Measurements from ENCODE around the gene CPNE5. TPM values are rescaled to one million over a fixed set of nuclear protein-coding genes. Genes with fewer than 3 reads are reported as not detected.

CPNE5 gene
- total RNA-seq, 1 experiment from 2014 or later = not detected

- no peaks in the 10 kb centered on the region for H3K79me2 ChIP-seq (ENCODE audit: low read length)
- H3F3A ChIP-seq (ENCODE audit: low read length, unreplicated experiment) = no peaks in the 10 kb centered on the region
- POLR2A ChIA-PET (ENCODE audit: unreplicated experiment) = no interaction called here
- no peak overlapping the region for H3K4me2 ChIP-seq (ENCODE audit: low read length)
- CTCF ChIA-PET = no interaction called here
- no TSS peak for BruUV-seq (replicated peaks)
- H3K9ac ChIP-seq (ENCODE audit: low read length) = no peak overlapping the region
- no peak overlapping the region for H3K27ac ChIP-seq (ENCODE audit: low read length)
- H3K9me3 ChIP-seq (ENCODE audit: low read length) = no peaks in the 10 kb centered on the region
- intact Hi-C loops (cut with micrococcal nuclease) = no loop called here
- no peaks in the 10 kb centered on the region for H3K9me2 ChIP-seq (replicated peaks; ENCODE audit: low read length)
- H3K27me3 ChIP-seq (ENCODE audit: low read length) = no peaks in the 10 kb centered on the region
- H3K4me1 ChIP-seq (ENCODE audit: insufficient read depth, low read length) = peaks cover 6% of the 10 kb centered on the region; the same call in 1 of the 2 replicates
- TF ChIP-seq EZH2 (IDR thresholded peaks at IDR 0.05; ENCODE audit: low read length, unreplicated experiment) (no peak), CTCF (conservative IDR thresholded peaks at IDR 0.05; ENCODE audit: low read depth, low read length) (no peak), EZH2phosphoT487 (IDR thresholded peaks at IDR 0.05; ENCODE audit: borderline replicate concordance, low read length) (no peak)
- ATAC-seq (no peak), DNase-seq (no peak)
- no peak overlapping the region for H2AFZ ChIP-seq (ENCODE audit: low read length)
- H3K4me3 ChIP-seq (ENCODE audit: low read length) = no peak overlapping the region
- H3K36me3 ChIP-seq (ENCODE audit: low read depth, low read length) = no peaks in the 10 kb centered on the region
- no peaks in the 10 kb centered on the region for H4K20me1 ChIP-seq (ENCODE audit: low read length)
Measured at GRCh38 chr6:36703982-36704381, 135.3 kb downstream of the CPNE5 start.

GRCh38 chr6:36703081-36703606 lies 136.1 kb downstream of the CPNE5 start:
- Histone ChIP-seq H3K4me3 (ENCODE audit: low read length) (no peak overlapping the region), H3K9me2 (replicated peaks; ENCODE audit: low read length) (no peaks in the 10 kb centered on the region), H3K4me1 (ENCODE audit: insufficient read depth, low read length) (peaks cover 6% of the 10 kb centered on the region; the same call in 1 of the 2 replicates), H3K9me3 (ENCODE audit: low read length) (no peaks in the 10 kb centered on the region), H3K79me2 (ENCODE audit: low read length) (no peaks in the 10 kb centered on the region), H3K27me3 (ENCODE audit: low read length) (no peaks in the 10 kb centered on the region), H2AFZ (ENCODE audit: low read length) (no peak overlapping the region), H3F3A (ENCODE audit: low read length, unreplicated experiment) (no peaks in the 10 kb centered on the region), H3K9ac (ENCODE audit: low read length) (no peak overlapping the region), H3K4me2 (ENCODE audit: low read length) (no peak overlapping the region), H3K27ac (ENCODE audit: low read length) (no peak overlapping the region), H3K36me3 (ENCODE audit: low read depth, low read length) (no peaks in the 10 kb centered on the region), H4K20me1 (ENCODE audit: low read length) (no peaks in the 10 kb centered on the region)
- no peak for ATAC-seq
- ChIA-PET CTCF (no interaction called here), POLR2A (ENCODE audit: unreplicated experiment) (no interaction called here)
- intact Hi-C loops (cut with micrococcal nuclease) = no loop called here
- TF ChIP-seq CTCF (conservative IDR thresholded peaks at IDR 0.05; ENCODE audit: low read depth, low read length) (no peak), EZH2phosphoT487 (IDR thresholded peaks at IDR 0.05; ENCODE audit: borderline replicate concordance, low read length) (no peak), EZH2 (IDR thresholded peaks at IDR 0.05; ENCODE audit: low read length, unreplicated experiment) (no peak)
- no TSS peak for BruUV-seq (replicated peaks)
- no peak for DNase-seq

GRCh38 chr6:36702656-36703055 lies 136.6 kb downstream of the CPNE5 start:
- ChIA-PET CTCF (no interaction called here), POLR2A (ENCODE audit: unreplicated experiment) (no interaction called here)
- TF ChIP-seq CTCF (conservative IDR thresholded peaks at IDR 0.05; ENCODE audit: low read depth, low read length) = no peak
- no peak for TF ChIP-seq EZH2 (IDR thresholded peaks at IDR 0.05; ENCODE audit: low read length, unreplicated experiment)
- no peak for TF ChIP-seq EZH2phosphoT487 (IDR thresholded peaks at IDR 0.05; ENCODE audit: borderline replicate concordance, low read length)
- H2AFZ ChIP-seq (ENCODE audit: low read length) = no peak overlapping the region
- no peak overlapping the region for H3K4me2 ChIP-seq (ENCODE audit: low read length)
- no peaks in the 10 kb centered on the region for H3K9me2 ChIP-seq (replicated peaks; ENCODE audit: low read length)
- no peaks in the 10 kb centered on the region for H3K36me3 ChIP-seq (ENCODE audit: low read depth, low read length)
- H3K9me3 ChIP-seq (ENCODE audit: low read length) = no peaks in the 10 kb centered on the region
- BruUV-seq (replicated peaks) = no TSS peak
- no peaks in the 10 kb centered on the region for H3K79me2 ChIP-seq (ENCODE audit: low read length)
- H3K4me3 ChIP-seq (ENCODE audit: low read length) = no peak overlapping the region
- no peaks in the 10 kb centered on the region for H3K27me3 ChIP-seq (ENCODE audit: low read length)
- peaks cover 6% of the 10 kb centered on the region; the same call in 1 of the 2 replicates for H3K4me1 ChIP-seq (ENCODE audit: insufficient read depth, low read length)
- H3K9ac ChIP-seq (ENCODE audit: low read length) = no peak overlapping the region
- no peaks in the 10 kb centered on the region for H3F3A ChIP-seq (ENCODE audit: low read length, unreplicated experiment)
- intact Hi-C loops (cut with micrococcal nuclease) = no loop called here
- no peaks in the 10 kb centered on the region for H4K20me1 ChIP-seq (ENCODE audit: low read length)
- H3K27ac ChIP-seq (ENCODE audit: low read length) = no peak overlapping the region
- no peak for ATAC-seq
- DNase-seq = no peak
